HG02852 (cell line): Measurements from ENCODE around the gene CCDC85C.

Experiments
- ATAC-seq: cut with Tn5 transposase; IDR thresholded peaks from one replicate; pipeline ENCODE4 v1.9.1; 2021; ENCODE audit warnings: mild to moderate bottlenecking, moderate library complexity; ENCODE audit not compliant: unreplicated experiment

The CCDC85C gene

DNA sequence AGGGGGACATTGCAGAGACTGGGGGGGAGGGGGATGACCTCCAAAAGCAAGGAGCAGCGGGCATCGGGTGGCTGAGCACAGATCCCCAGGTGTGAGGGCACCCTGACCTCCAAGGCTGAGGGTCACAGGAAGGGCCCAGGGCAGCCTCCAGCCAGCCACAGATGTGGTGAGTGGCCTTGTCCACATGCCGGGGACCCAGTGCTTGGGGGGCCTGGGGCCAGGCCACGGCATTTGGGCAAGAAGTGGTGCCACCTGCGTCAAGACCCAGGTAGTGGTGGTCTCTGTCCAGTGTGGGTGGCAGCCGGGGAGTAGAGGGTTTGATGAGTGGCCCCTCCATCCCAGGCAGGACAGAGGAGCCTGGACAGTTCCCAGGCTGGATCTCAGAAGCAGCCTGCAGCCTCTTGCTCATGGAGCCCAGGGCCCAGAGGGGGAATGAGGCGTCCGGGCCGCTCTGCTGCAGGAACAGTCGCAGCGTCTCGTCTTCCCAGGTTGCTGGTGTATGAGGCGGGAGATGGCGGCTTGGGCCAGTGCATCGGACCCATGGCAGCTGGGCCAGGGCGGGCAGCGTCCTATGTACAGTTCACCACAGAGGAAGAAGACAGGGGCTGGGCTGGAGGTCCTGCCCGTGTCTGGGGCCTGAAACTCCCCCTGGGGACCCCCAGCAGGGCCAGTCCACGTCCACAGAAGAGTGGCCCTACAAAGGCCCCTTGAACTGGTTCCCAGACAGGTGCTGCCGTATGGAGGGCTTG, 89.3 kb downstream of the CCDC85C start:
- no peak for ATAC-seq

DNA sequence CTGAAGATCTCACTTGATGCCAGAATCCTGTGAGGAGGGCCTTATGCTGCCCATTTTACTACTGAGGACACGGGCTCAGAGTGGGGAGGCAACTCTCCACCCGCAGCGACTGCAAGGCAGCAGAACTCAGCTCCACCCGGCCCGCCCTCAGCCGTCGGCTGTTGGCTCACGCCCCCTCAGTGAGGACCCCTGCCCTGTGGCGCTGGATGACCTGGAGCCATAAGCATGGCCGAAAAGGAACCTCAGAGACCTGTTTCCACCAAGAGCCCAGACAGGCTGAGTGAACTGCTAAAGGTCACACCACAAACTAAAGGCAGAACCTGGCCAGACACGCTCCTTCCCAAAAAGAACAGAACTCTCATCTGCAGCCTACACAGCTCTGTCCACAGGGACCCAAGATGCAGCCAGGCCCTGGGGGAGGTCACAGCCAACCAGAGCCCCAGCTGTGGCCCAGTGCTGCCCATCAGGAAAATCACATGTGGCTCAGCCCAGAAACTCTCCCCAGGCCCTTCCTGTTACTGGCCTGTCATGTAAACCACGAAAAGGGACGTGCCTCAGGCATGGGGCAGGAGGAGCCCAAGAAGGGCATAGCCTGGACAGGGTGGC, 90.0 kb downstream of the CCDC85C start:
- no peak for ATAC-seq

GRCh38 chr14:99513183-99513694, 90.8 kb downstream of the CCDC85C start:
- no peak for ATAC-seq

- no peak for ATAC-seq
Measured at GRCh38 chr14:99512571-99513182, 91.3 kb downstream of the CCDC85C start.

GRCh38 chr14:99512110-99512449, 91.9 kb downstream of the CCDC85C start:
- ATAC-seq: no peak

GRCh38 chr14:99511421-99512109, 92.4 kb downstream of the CCDC85C start:
- ATAC-seq: no peak

- ATAC-seq: no peak
Measured at GRCh38 chr14:99510556-99511139, 93.4 kb downstream of the CCDC85C start.

- ATAC-seq: no peak
Measured at GRCh38 chr14:99509871-99510555, 94.0 kb downstream of the CCDC85C start.

GRCh38 chr14:99508896-99509629, 94.9 kb downstream of the CCDC85C start:
- no peak for ATAC-seq

DNA sequence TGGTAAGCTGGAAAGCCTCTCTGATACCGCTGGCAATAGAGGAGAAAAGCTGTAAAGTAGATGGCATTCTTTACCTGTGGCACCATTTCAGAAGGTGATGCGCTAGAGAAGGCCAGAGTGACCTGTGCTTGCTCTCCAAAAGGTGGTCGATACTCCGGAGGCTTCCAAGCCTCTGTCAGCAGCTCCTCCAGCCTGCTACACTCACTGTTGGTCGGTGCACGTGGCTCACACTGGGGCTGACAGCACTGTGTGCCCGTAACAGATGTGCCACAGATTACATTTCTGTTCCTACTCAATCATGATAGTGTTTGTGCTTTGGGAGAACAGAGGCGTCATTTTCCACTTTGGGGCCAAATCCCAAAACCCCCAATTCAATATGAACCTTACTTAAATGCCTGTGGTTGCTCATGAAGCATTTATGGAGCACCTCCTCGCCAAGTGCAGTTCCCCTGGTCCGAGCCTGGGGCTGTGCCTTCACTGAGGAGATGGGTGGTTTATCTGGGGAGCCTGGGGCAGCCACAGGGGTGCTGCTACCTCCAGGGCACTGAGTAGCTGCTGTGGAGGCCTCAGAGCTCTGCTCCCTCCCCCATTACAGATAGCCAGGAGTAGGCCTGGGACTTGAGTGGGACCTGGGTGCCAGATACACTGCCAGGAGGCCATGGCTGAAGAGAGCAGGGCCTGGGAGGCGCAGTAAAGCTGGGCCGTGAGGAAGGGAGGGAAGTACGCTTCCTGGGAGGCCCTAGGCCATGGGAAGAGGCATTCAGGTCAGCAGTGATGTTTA, 96.0 kb downstream of the CCDC85C start:
- ATAC-seq: no peak

DNA sequence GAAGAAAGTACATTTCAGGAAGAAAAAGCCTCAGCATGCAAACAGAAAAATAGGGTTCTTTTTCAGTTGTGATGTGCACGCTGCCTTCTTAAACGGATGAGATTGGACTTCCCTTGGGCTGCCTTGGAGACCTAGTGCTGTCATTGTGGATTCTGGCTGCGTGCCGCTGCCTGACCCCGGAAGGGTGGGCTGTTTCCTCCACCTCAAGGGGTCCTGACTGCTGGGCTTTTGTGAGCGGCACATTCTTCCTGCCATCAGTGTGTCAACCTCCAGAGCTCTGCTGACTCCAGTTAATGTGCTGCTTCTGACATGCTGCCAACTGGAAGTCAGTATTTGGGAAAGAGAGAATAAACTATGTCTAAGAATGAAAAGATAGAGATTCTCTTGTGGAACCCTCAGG, 97.7 kb downstream of the CCDC85C start:
- ATAC-seq: no peak

DNA sequence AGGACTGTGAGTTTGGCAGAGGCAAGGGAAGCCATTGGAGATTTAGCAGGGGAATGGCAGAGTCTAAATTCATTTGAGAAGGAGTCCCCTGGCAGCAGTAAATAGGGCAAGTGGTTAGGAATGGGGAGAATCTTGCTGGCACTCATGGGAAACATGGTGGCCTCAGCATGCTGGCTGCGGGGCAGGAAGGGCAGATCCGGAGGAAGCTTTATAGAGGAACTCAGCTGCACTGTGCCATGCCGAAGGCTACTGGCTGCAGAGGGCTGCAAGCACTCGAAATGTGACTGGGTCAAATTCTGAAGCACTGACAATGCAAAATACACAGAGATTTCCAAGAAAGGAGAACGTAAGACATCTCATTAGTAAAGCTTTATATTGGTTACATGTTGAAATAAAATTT, 98.9 kb downstream of the CCDC85C start:
- ATAC-seq: no peak

DNA sequence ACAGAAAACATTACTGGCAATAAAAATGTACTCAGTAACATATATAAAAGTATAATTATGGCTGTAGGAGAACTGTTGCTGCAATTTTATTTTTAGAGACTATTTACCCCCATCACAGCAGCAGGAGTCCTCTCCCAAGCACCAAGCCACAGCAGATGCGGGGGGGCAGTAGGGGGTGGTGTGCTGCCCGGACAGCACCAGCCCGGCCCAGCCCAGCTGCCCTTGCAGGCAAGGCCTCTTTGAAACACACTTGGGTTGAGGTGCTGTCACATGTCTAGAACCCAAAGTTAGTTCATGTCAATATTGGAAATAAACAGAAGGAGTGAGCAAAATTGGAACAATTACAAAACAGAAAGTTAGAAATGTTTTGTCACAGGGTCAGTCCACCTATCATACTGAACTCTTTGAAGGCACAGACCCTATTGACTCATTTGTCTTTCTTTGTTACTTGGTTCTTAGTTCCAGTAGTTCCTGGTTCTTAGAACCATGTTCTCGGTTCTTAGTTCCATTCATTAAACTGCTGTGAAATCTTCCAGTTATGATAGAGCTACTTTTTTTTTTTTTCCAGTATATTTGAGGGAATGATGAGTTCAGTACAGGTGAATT, 100.1 kb downstream of the CCDC85C start:
- ATAC-seq: no peak

DNA sequence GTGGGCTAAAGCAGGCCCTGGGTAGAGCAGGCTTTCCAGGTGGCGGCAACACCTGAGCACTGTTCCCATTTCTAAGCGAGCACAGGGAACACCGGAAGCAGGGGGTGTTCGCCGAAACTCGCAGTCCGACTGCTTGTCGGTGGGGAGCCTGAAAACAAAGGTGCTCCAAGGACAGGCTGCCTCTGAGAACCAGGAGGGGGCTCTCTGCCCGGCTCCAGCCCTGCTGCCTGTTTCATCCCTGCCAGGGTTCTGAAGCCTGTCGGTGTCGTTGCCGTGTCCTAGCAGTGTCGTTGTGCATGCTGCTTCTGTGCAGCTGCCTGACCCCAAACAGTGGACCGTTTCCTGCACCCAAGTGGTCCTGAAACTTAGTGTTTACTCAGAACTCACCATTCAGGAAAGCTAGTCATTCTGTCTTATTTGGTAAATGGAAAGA, 101.0 kb downstream of the CCDC85C start:
- no peak for ATAC-seq

DNA sequence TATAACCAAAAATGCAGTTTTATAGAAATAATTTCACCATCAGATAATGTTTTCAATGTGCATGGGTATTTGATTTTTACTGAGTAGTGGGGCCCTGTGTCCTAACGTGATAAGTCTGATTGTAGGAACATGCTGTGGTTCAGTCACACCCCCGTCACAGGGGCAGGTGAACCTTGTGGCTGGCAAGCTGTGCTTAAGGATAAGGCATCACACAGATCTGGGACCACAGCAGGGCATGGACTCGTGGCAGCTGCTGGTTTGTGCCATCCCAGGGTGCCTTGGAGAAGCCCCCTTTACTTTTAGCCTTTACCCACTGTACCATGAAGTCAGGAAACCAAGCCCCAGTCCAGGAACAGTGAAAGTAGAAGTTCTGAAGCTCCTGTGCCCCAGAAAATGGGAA, 106.1 kb downstream of the CCDC85C start:
- no peak for ATAC-seq

GRCh38 chr14:99497341-99497740, 106.7 kb downstream of the CCDC85C start:
- ATAC-seq: no peak

DNA sequence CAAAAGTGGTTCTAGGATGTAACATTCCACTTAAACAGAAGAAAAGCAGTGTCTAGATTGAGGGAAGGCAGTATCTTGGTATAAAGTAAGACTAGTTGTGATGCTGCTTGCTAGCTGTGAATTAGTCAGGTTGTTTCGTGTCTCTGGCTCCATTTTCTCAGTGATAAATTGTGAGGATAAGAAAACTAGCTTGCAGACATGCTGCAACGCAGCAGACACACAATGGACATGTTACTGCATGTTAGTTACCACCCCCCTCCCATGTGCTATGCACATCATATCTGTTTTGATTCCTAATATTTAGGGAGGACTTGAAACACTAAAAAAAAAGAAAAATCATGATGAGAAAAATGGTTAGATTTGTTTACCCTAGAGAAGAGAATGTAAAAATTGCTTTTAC, 119.9 kb downstream of the CCDC85C start:
- ATAC-seq: no peak

GRCh38 chr14:99481745-99482099, 122.3 kb downstream of the CCDC85C start:
- no peak for ATAC-seq
